Activated CD4-positive, CD25-positive, alpha-beta regulatory T cell treated with anti-CD3 and anti-CD28 coated beads, Interleukin-2, amount 50 U/mL, for 24 hours (primary cell): Measurements from ENCODE around the gene CENPVL1.
A peak's percentile ranks its signal among the peaks of the same experiment; 100 is the strongest.
"Not testable (repeated sequence)": the region's sequence is repeated elsewhere in the genome, so short reads cannot be mapped to it uniquely, and the experiment has no call there.

Experiments used
- ATAC-seq, 2 donors: fragments of 150-1000 bp; cut with Tn5 transposase; one replicate each; pipeline ENCODE4 v1.10.0; 2021; ENCODE audit warnings: mild to moderate bottlenecking in 1 of 2, moderate library complexity in 1 of 2

CENPVL1 gene

DNA sequence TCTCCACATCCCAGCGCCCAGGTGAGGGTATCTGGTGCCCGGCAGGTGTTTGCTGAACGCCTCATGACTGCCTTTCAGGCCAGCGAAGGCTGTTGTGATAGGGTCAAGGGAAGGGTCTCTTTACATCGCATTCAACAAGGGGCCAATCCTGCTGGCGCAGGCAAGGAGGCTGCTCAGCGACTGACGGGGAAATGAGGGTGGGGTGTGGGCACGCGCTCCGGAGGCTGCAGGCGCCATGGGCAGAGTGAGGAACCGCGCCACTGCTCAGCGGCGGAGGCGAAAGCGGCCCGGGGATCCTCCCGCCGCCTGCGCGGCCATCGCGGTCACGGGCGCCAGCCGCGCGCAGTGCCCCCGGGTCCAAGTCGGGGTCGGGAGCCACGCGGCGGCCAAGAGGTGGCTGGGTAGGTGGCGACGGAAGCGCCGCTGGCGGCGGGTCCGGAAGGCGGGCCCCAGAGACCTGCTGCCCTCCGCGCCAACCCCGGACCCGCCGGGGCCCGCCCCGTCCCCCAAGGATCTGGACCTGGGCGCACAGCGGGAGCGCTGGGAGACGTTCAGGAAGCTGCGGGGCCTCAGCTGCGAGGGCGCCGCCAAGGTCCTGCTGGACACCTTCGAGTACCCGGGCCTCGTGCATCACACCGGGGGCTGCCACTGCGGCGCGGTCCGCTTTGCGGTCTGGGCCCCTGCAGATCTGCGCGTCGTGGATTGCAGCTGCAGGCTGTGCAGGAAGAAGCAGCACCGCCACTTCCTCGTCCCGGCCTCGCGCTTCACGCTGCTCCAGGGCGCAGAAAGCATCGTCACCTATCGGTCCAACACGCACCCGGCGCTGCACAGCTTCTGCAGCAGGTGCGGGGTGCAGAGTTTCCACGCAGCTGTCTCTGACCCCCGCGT lies at the start of gene CENPVL1:
Gene CENPVL1, plus strand, starts transcription at position 236 of the 888 bp plus-strand sequence. Its CDS starts 0 bp downstream, at position 236.
- not testable (repeated sequence) for ATAC-seq

DNA sequence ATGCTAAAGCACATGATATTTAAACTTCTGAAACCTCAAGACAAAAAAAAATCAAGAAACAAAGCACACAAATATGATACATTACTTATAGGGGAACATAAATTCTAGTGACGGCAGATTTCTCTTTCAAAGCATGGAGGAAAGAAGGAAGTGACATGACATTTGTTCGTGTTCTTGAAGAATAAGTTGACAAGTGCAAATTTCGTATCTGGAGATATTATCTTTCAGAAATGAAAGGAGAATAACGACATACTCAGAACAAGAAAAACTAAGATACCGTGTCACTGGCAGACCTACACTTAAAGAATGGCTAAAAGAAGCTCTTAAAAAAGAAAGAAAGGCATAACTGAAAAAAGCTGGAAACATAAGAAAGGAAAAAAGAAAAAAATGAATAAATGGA lies 44.3 kb upstream of the CENPVL1 start:
- no peak for ATAC-seq

- ATAC-seq = peak; percentile 67 to 76
Measured at GRCh38 chrX:51679689-51680433, 30.5 kb upstream of the CENPVL1 start.

DNA sequence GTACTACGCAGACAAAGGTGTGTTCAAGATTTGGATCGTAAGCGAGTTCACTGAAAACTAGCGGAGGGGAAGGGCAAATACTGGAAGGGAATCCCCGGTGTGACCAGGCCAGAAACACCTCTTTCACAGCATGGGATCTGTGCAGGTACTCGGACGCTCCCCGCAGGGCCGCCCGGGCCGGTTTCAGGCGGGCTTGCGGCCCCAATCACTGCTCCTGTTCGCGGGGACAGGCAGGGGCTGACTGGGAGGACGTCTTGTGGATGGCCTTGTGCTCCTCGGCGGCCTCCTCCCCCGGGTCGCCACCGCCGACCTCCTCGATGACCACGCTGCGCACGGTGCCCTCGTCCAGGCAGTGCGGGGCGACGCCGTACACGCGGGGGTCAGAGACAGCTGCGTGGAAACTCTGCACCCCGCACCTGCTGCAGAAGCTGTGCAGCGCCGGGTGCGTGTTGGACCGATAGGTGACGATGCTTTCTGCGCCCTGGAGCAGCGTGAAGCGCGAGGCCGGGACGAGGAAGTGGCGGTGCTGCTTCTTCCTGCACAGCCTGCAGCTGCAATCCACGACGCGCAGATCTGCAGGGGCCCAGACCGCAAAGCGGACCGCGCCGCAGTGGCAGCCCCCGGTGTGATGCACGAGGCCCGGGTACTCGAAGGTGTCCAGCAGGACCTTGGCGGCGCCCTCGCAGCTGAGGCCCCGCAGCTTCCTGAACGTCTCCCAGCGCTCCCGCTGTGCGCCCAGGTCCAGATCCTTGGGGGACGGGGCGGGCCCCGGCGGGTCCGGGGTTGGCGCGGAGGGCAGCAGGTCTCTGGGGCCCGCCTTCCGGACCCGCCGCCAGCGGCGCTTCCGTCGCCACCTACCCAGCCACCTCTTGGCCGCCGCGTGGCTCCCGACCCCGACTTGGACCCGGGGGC lies 28.2 kb upstream of the CENPVL1 start:
- ATAC-seq = not testable (repeated sequence)

DNA sequence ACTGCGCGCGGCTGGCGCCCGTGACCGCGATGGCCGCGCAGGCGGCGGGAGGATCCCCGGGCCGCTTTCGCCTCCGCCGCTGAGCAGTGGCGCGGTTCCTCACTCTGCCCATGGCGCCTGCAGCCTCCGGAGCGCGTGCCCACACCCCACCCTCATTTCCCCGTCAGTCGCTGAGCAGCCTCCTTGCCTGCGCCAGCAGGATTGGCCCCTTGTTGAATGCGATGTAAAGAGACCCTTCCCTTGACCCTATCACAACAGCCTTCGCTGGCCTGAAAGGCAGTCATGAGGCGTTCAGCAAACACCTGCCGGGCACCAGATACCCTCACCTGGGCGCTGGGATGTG lies 27.6 kb upstream of the CENPVL1 start, which contains the start of gene CENPVL2:
Gene CENPVL2, minus strand, starts transcription at position 112 of the 343 bp plus-strand sequence. Its CDS starts 0 bp downstream, at position 112.
- ATAC-seq = not testable (repeated sequence)

GRCh38 chrX:51694254-51694653 lies 16.1 kb upstream of the CENPVL1 start:
- no peak for ATAC-seq

DNA sequence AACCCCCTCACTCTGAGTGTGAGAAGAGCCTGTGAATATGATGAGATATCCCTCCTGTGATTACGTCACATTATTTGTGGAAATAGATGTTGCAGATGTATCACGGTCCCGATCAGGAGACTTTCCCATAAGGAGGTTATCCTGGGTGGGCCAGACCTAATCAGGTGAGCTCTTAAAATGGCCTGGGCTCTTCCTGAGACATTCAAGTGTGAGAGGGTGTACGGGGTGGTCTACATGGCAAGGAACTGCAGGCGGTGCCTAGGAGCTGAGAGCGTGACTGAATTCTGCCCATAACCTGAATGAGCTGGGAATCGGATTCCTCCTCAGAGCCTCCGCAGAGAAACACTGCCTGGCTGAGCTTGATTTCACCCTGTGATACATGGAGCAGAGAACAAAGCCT lies 12.9 kb upstream of the CENPVL1 start:
- no peak for ATAC-seq

DNA sequence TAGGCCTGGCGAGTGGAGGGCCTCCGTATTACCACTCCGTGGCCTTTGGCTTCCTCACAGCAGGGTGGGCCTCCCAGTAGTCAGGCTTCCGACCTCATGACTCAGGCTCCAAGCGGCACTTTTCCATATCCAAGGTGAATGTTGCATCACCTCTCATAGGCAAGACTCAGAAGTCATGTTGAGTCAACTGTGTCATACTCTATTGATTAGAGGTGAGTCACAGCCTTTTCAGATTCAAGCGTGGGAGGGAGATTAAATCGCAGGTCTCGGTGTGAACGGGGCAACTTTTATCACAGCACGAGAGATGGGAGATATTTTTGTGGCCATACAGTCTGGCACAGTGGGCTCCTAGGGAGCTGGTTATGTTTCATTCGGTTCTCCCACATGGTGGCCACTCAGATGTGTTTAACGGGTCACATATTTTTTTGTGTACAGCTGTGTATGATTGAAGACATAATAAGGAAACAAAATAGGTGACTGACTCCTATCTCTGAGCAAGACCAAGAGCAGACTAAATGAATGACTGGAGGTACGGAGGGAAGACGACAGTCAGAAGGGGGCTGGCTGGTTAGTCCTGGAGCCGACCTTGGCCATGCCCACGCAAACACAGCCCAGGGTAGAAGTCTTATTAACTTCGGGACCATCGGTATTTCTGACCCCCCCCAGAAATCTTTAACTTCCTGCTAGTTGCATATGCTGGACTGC lies 2.8 kb downstream of the CENPVL1 start:
- peak; percentile 71 to 73 for ATAC-seq

GRCh38 chrX:51728202-51728601 lies 17.9 kb downstream of the CENPVL1 start:
- ATAC-seq = no peak

DNA sequence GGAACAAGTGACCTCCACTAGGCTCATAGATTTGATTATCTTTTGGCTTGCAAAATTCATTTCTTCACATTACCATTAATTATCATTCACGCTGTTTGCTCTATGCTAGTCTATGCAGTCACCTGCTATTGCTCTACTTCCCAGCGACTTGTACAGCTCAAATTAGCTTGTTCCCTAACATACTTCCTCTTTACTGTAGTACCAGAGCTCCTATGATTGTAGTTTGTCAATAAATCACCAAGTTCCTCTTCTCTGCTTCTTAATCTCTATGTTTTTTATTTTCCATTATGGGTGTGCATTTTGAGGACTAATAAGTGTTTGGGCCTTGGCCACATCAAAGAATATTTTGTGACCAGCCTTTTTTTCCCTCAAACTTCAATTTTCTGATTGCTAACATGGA lies 26.8 kb downstream of the CENPVL1 start:
- ATAC-seq = no peak

GRCh38 chrX:51742586-51742985 lies 32.3 kb downstream of the CENPVL1 start:
- ATAC-seq = no peak

- peak; percentile 89 to 97 for ATAC-seq
Measured at GRCh38 chrX:51743179-51743957, 33.1 kb downstream of the CENPVL1 start, which contains the start of gene GSPT2. GSPT2 (plus strand) TSS chrX:51743442; CDS start chrX:51743627, 185 bp downstream.

GRCh38 chrX:51747671-51748070 lies 37.4 kb downstream of the CENPVL1 start:
- ATAC-seq = no peak

DNA sequence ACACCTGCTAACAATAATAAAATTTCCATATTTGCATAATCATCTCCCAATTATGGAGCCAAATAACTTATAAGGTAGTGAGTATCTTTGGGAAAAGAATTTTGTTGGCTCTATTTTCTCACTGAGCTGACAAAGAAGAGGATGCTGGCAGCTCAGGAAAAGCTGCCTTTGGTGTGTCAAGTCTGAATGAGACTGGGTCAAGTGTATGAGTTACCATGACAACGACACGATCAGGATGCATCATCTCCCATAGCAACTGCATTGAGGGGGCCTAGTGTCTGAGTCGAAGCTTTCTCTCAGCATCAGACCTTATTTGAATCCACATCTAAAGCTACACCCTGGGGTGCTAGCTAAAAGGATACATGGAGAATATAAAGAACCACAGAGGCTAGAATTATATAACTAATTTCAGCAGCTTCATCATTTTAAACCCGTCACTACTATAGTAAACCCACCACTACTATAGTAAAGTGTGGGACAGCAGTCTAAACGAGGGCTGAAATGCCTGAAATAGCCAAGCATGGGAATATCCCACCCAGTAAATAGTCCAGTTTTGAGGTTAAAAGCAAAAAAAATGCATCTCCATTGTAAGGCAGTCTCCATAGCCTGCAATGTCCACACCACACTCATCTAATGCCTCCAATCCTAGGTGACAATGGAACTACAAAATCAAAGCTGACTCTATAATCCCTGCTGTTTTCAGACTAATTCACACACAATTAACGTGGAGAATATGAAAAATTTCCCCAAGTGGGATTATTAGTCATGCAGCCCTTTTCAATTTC lies 48.9 kb downstream of the CENPVL1 start:
- ATAC-seq = no peak

GRCh38 chrX:51760657-51761056 lies 50.3 kb downstream of the CENPVL1 start:
- ATAC-seq = no peak
